Small intestine (tissue), 7 donors: ENCODE data around the gene ZNF438. TPM values are rescaled to one million over a fixed set of nuclear protein-coding genes. Genes with fewer than 3 reads are reported as not detected.

ENCODE experiments used
- DNase-seq, 2 donors: peaks; one replicate each; pipeline versions ENCODE4 v3.0.0 to v3.0.0-alpha.2; 2013
- FAIRE-seq: peaks from 2 replicates; lab custom pipeline; 2012; peaks lifted over from hg19 to GRCh38; lab: Jason Lieb, UNC
- H3K27ac ChIP-seq, 3 donors: one replicate each; pipeline ENCODE4 v1.5.1; 2013; ENCODE audit warnings: low read length in 2 of 3, mild to moderate bottlenecking in 2 of 3, control low read depth in 1 of 3, inconsistent platforms in 1 of 3, low read depth in 1 of 3, moderate library complexity in 1 of 3
- H3K27me3 ChIP-seq, 3 donors: one replicate each; pipeline ENCODE4 v1.6.1; 2013; ENCODE audit warnings: low read length in 3 of 3, inconsistent platforms in 1 of 3; ENCODE audit not compliant: control insufficient read depth in 3 of 3, insufficient read depth in 3 of 3
- H3K36me3 ChIP-seq, 3 donors: one replicate each; pipeline ENCODE4 v1.6.1; 2013; ENCODE audit warnings: low read length in 3 of 3, inconsistent platforms in 1 of 3, low read depth in 1 of 3, mild to moderate bottlenecking in 1 of 3, moderate library complexity in 1 of 3; ENCODE audit not compliant: control insufficient read depth in 3 of 3, insufficient read depth in 2 of 3
- H3K4me1 ChIP-seq, 3 donors: one replicate each; pipeline ENCODE4 v1.6.1; 2013; ENCODE audit warnings: low read length in 2 of 3, inconsistent platforms in 1 of 3, low read depth in 1 of 3, mild to moderate bottlenecking in 1 of 3, moderate library complexity in 1 of 3; ENCODE audit not compliant: control insufficient read depth in 3 of 3, insufficient read depth in 2 of 3
- H3K4me3 ChIP-seq, 3 donors: one replicate each; pipeline ENCODE4 v1.5.1; 2013; ENCODE audit warnings: low read length in 3 of 3, control low read depth in 1 of 3, inconsistent platforms in 1 of 3, low read depth in 1 of 3, mild to moderate bottlenecking in 1 of 3, moderate library complexity in 1 of 3
- H3K9me3 ChIP-seq, 2 donors: one replicate each; pipeline ENCODE4 v1.6.1; 2013; ENCODE audit warnings: low read depth in 1 of 2, low read length in 1 of 2; ENCODE audit not compliant: control insufficient read depth in 2 of 2, insufficient read depth in 1 of 2
- WGBS, 3 donors: extraction: QIAGEN DNeasy Blood & Tissue Kit; methylation state at CpG; one replicate each; pipeline ENCODE4 v1.1.7; 2013; 5-methylcytosine and 5-hydroxymethylcytosine counted together
- polyA plus RNA-seq, 4 donors: library from polyadenylated mRNA; stranded (reverse) in 3 of 4; unstranded in 1 of 4; fragments of 200-250 nt in 3 of 4; fragments of 120-200 nt in 1 of 4; gene quantifications; one replicate each; pipeline versions ENCODE4 v1.2.1 to v1.2.3, GENCODE V29; 2013
- donor health status: healthy with polysubstance abuse.
- donor health status: control.
- donor health status: control.
- donor health status: Bipolar disorder and iron deficiency.
- donor health status: healthy.

Gene ZNF438
- polyA plus RNA-seq, 4 donors: 4.1 to 6.4 (median 5.5) TPM

- Histone ChIP-seq H3K9me3 (no peaks in the 10 kb centered on the region), H3K4me1 (peaks cover 0 to 6% (median 0%) of the 10 kb centered on the region in 3 donors), H3K4me3 (no peak overlapping the region), H3K36me3 (no peaks in the 10 kb centered on the region), H3K27me3 (no peaks in the 10 kb centered on the region), H3K27ac (no peak overlapping the region)
- WGBS, 3 donors: 66 to 77% (median 74%) methylated on average over 8 of the region's 8 CpGs
- DNase-seq (no peak), FAIRE-seq (no peak)
Observed at GRCh38 chr10:30827531-30828120, 204.0 kb downstream of the ZNF438 start.

DNA sequence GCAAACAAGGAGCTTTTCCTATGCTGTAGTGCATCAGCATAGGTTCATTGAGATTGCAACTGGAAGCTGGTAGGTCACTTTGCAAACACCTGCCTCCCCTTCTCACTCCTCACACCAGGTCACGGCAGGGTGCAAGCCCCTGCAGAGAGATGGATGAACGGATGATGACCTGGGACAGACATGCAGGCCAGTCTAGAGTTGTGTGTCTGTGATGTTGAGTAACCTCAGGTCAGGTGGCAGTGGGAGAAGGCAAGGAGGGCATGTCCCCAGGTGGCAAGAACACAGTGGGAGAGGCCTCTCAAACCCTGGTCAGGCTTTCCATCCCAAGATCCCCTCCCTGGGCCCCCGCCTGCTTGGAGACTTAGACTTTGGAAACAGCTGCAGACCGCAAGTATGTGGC lies 205.0 kb downstream of the ZNF438 start:
- DNase-seq: no peak

GRCh38 chr10:30825495-30825894 lies 206.2 kb downstream of the ZNF438 start:
- H3K4me1 ChIP-seq: peaks cover 0 to 10% (median 0%) of the 10 kb centered on the region in 3 donors
- DNase-seq: no peak
- H3K4me3 ChIP-seq: no peak overlapping the region
- no peak for FAIRE-seq
- H3K27ac ChIP-seq: no peak overlapping the region
- no peaks in the 10 kb centered on the region for H3K36me3 ChIP-seq
- no peaks in the 10 kb centered on the region for H3K9me3 ChIP-seq
- no peaks in the 10 kb centered on the region for H3K27me3 ChIP-seq

More for the DNA sequence above, 205.0 kb downstream of the ZNF438 start:
- FAIRE-seq: no peak
- 81 to 94% (median 92%) methylated on average over 4 of the region's 4 CpGs for WGBS, 3 donors
- H3K4me1 ChIP-seq: peaks cover 0 to 6% (median 0%) of the 10 kb centered on the region in 3 donors
- H3K27me3 ChIP-seq: no peaks in the 10 kb centered on the region
- no peak overlapping the region for H3K27ac ChIP-seq
- no peaks in the 10 kb centered on the region for H3K9me3 ChIP-seq
- H3K36me3 ChIP-seq: no peaks in the 10 kb centered on the region
- H3K4me3 ChIP-seq: no peak overlapping the region

DNA sequence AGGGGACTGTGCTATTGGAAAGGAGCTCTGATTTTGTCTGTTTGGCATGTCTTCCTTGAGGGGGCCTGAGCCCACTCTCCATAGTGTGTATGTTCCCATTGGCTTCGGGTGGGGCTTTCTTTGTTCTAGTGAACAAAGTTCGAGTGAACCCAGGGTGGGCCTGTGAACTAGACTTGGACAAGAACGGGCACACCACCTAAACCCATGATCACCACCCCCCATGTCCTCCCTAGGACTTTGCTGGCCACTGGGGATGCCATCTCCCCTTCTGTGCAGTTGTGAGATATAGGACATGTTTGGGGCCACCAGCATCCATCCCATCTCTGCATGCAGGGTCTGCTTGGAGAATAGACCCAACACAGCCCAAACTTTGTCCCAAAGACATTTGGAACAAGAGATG lies 206.6 kb downstream of the ZNF438 start:
- H3K4me1 ChIP-seq: peaks cover 0 to 9% (median 0%) of the 10 kb centered on the region in 3 donors
- no peak for FAIRE-seq
- no peak overlapping the region for H3K4me3 ChIP-seq
- H3K36me3 ChIP-seq: no peaks in the 10 kb centered on the region
- 86 to 96% (median 91%) methylated on average over 3 of the region's 3 CpGs for WGBS, 3 donors
- H3K9me3 ChIP-seq: no peaks in the 10 kb centered on the region
- DNase-seq: no peak
- H3K27ac ChIP-seq: no peak overlapping the region
- no peaks in the 10 kb centered on the region for H3K27me3 ChIP-seq

GRCh38 chr10:30823651-30824050 lies 208.0 kb downstream of the ZNF438 start:
- H3K4me1 ChIP-seq: peaks cover 0 to 13% (median 0%) of the 10 kb centered on the region in 3 donors
- no peak for DNase-seq
- H3K9me3 ChIP-seq: no peaks in the 10 kb centered on the region
- H3K4me3 ChIP-seq: no peak overlapping the region
- no peak overlapping the region for H3K27ac ChIP-seq
- no peaks in the 10 kb centered on the region for H3K36me3 ChIP-seq
- 80 to 88% (median 88%) methylated on average over 2 of the region's 2 CpGs for WGBS, 3 donors
- H3K27me3 ChIP-seq: peaks cover 0 to under 1% (median 0%) of the 10 kb centered on the region in 3 donors
- no peak for FAIRE-seq

DNA sequence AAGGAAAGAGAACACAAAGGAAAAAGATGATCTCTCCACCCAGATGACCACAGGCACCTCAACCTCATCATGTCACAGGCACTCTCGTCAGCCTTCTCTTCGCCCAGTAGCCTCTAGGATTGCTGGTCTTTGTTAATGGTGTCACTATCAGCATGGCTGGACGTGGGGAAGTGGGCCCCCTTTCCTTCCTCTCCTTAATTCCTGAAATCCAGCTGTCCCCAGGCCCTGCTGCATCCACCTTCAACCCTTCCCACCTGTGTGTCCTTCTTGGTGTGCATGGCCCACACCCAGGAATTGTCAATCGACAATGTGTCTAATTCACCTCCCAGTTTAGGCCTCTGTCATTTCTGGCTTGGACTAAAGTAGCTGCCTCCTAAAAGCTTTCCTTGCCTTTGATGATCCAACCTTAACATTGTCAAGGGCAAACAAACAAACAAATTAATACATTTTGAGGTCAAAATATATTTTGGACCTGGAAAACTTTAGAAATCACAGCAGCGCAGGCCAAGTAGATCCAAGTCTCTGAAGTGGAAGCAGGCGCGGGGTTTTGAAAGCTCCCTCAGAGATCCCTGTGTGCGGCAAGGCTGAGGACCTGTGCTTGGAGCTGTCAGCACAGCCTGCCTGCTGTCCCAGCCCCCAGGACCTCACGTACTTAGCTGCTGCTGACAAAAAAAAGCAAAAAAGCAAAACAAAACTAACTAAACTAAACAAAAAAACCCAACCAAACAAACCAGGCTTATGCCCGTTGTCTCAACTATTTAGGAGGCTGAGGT lies 208.8 kb downstream of the ZNF438 start:
- no peak overlapping the region for H3K27ac ChIP-seq
- peaks cover 0 to 13% (median 0%) of the 10 kb centered on the region in 3 donors for H3K4me1 ChIP-seq
- FAIRE-seq (no peak), DNase-seq (no peak)
- 88 to 89% (median 88%) methylated on average over 10 of the region's 10 CpGs for WGBS, 3 donors
- no peak overlapping the region for H3K4me3 ChIP-seq
- H3K36me3 ChIP-seq: no peaks in the 10 kb centered on the region
- no peaks in the 10 kb centered on the region for H3K9me3 ChIP-seq
- peaks cover 0 to 2% (median 0%) of the 10 kb centered on the region in 3 donors for H3K27me3 ChIP-seq

- Histone ChIP-seq H3K4me3 (no peak overlapping the region), H3K27ac (no peak overlapping the region), H3K36me3 (no peaks in the 10 kb centered on the region), H3K27me3 (peaks cover 0 to 2% (median 0%) of the 10 kb centered on the region in 3 donors), H3K9me3 (no peaks in the 10 kb centered on the region), H3K4me1 (peaks cover 0 to 13% (median 0%) of the 10 kb centered on the region in 3 donors)
- FAIRE-seq (no peak), DNase-seq (no peak)
- 78 to 85% (median 84%) methylated on average over 17 of the region's 17 CpGs for WGBS, 3 donors
Observed at GRCh38 chr10:30821994-30822692, 209.5 kb downstream of the ZNF438 start.

- no peaks in the 10 kb centered on the region for H3K36me3 ChIP-seq
- H3K27ac ChIP-seq: no peak overlapping the region
- H3K4me3 ChIP-seq: no peak overlapping the region
- DNase-seq: no peak
- FAIRE-seq: no peak
- peaks cover 0 to 2% (median 0%) of the 10 kb centered on the region in 3 donors for H3K27me3 ChIP-seq
- H3K9me3 ChIP-seq: no peaks in the 10 kb centered on the region
- peaks cover 0 to 13% (median 0%) of the 10 kb centered on the region in 3 donors for H3K4me1 ChIP-seq
- WGBS, 3 donors: 33 to 56% (median 49%) methylated on average over 10 of the region's 10 CpGs
Observed at GRCh38 chr10:30821261-30821993, 210.2 kb downstream of the ZNF438 start.
